Neural crest cell (in vitro differentiated cells): Measurements from ENCODE around the gene DISC1. TPM values are rescaled to one million over a fixed set of nuclear protein-coding genes. Genes with fewer than 3 reads are reported as not detected.

Experiments used
- DNase-seq: peaks from one replicate; pipeline ENCODE4 v3.0.0; 2021; ENCODE audit warnings: low read depth, mixed read lengths, low spot score
- H3K27ac Mint-ChIP-seq: one replicate; pipeline ENCODE4 v1.8.0; 2021; ENCODE audit warnings: mild to moderate bottlenecking, mixed read lengths; ENCODE audit not compliant: unreplicated experiment
- H3K27me3 Mint-ChIP-seq: 2 replicates; pipeline ENCODE4 v1.8.0; 2021; ENCODE audit warnings: low read depth, mild to moderate bottlenecking, mixed read lengths
- H3K36me3 Mint-ChIP-seq: 2 replicates; pipeline ENCODE4 v1.8.0; 2021; ENCODE audit warnings: low read depth, mild to moderate bottlenecking, mixed read lengths
- H3K4me1 Mint-ChIP-seq: 2 replicates; pipeline ENCODE4 v1.8.0; 2021; ENCODE audit warnings: mixed read lengths
- H3K4me3 Mint-ChIP-seq: one replicate; pipeline ENCODE4 v1.8.0; 2021; ENCODE audit warnings: mild to moderate bottlenecking, mixed read lengths
- H3K9me3 Mint-ChIP-seq: 2 replicates; pipeline ENCODE4 v1.8.0; 2021; ENCODE audit warnings: mixed read lengths
- total RNA-seq: library from RNA; stranded (reverse); gene quantifications from 2 replicates; pipeline ENCODE4 v1.2.1, GENCODE V29; 2021
- TF ChIP-seq, protein P1 (sequence below): fragments of 200-600 bp; sonication (generic); conservative IDR thresholded peaks from 2 replicates; pipeline ENCODE4 v1.5.0; 2021; ENCODE audit warnings: antibody characterized with exemption, mild to moderate bottlenecking

DISC1 gene
- total RNA-seq, 1 donor from 2014 or later: 13.7 TPM

- H3K4me3 Mint-ChIP-seq: no peak overlapping the region
These were observed 174.5 kb downstream of the DISC1 start for GRCh38 chr1:231801042-231801585.

GRCh38 chr1:231803353-231803752 is 176.8 kb downstream of the DISC1 start:
- peaks cover 9% of the 10 kb centered on the region for H3K4me1 Mint-ChIP-seq
- H3K9me3 Mint-ChIP-seq: peaks cover 6% of the 10 kb centered on the region
- H3K36me3 Mint-ChIP-seq: peaks cover 17% of the 10 kb centered on the region
- TF ChIP-seq, protein P1, sequence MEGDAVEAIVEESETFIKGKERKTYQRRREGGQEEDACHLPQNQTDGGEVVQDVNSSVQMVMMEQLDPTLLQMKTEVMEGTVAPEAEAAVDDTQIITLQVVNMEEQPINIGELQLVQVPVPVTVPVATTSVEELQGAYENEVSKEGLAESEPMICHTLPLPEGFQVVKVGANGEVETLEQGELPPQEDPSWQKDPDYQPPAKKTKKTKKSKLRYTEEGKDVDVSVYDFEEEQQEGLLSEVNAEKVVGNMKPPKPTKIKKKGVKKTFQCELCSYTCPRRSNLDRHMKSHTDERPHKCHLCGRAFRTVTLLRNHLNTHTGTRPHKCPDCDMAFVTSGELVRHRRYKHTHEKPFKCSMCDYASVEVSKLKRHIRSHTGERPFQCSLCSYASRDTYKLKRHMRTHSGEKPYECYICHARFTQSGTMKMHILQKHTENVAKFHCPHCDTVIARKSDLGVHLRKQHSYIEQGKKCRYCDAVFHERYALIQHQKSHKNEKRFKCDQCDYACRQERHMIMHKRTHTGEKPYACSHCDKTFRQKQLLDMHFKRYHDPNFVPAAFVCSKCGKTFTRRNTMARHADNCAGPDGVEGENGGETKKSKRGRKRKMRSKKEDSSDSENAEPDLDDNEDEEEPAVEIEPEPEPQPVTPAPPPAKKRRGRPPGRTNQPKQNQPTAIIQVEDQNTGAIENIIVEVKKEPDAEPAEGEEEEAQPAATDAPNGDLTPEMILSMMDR: no peak
- no peaks in the 10 kb centered on the region for H3K27me3 Mint-ChIP-seq
- no peak overlapping the region for H3K4me3 Mint-ChIP-seq
- no peak for DNase-seq
- H3K27ac Mint-ChIP-seq: no peak overlapping the region

More at GRCh38 chr1:231801042-231801585, 174.5 kb downstream of the DISC1 start:
- TF ChIP-seq, protein P1: no peak
- H3K27me3 Mint-ChIP-seq: no peaks in the 10 kb centered on the region
- H3K9me3 Mint-ChIP-seq: peaks cover 6% of the 10 kb centered on the region
- H3K27ac Mint-ChIP-seq: no peak overlapping the region
- no peak for DNase-seq
- H3K4me1 Mint-ChIP-seq: peaks cover 9% of the 10 kb centered on the region
- H3K36me3 Mint-ChIP-seq: peaks cover 20% of the 10 kb centered on the region

DNA sequence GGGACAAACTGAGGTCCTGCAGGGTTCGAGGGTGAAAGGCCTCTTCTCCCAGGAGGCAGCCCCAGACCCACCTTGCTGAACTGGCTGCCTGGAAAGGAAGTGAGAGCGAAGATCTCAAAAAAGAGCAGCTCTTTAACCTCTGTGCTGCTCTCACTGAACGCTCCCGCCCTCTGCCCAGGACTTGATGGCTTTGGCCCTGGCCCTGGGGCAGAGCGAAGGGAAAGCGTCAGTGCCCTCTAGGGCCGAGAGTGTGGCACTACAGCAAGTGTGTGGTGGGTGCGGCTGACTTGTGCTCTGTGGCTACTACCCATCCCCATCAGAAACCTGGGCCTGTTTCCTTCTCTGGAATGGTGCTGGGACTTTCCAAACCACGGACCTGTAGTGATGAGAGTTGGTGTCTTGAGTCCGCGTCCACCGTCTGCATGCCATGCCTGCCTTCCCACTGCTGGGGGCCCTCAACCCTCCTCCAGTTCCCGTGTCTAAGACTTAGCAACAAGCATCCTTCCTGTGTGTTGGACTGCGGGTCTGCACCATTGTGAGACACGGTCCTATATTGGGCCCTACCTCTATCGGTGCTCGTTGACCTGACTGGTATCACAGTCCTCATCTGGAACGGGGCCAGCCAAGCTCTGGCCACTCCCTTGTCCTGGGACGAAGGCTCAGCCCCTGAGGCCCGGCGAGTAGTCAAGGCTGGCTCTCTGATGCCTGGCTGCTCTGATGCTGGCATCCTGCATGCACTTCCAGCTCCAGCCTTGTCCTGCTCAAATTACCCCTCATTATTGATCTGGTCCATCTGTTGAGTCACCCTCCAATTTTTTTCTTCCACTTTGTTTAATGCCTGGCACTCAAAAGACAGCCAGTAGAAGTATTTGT is 180.3 kb downstream of the DISC1 start:
- H3K27me3 Mint-ChIP-seq: no peaks in the 10 kb centered on the region
- H3K4me3 Mint-ChIP-seq: no peak overlapping the region
- TF ChIP-seq, protein P1: peak; percentile 69
- no peak overlapping the region for H3K27ac Mint-ChIP-seq
- peaks cover 6% of the 10 kb centered on the region for H3K36me3 Mint-ChIP-seq
- DNase-seq: peak; percentile 40
- H3K4me1 Mint-ChIP-seq: peaks cover 3% of the 10 kb centered on the region
- no peaks in the 10 kb centered on the region for H3K9me3 Mint-ChIP-seq

- Mint-ChIP-seq H3K4me3 (no peak overlapping the region), H3K36me3 (peaks cover under 1% of the 10 kb centered on the region), H3K4me1 (peaks cover 3% of the 10 kb centered on the region), H3K27ac (no peak overlapping the region), H3K9me3 (no peaks in the 10 kb centered on the region), H3K27me3 (no peaks in the 10 kb centered on the region)
- TF ChIP-seq, protein P1: no peak
- no peak for DNase-seq
These were observed 181.0 kb downstream of the DISC1 start for GRCh38 chr1:231807541-231807940.

DNA sequence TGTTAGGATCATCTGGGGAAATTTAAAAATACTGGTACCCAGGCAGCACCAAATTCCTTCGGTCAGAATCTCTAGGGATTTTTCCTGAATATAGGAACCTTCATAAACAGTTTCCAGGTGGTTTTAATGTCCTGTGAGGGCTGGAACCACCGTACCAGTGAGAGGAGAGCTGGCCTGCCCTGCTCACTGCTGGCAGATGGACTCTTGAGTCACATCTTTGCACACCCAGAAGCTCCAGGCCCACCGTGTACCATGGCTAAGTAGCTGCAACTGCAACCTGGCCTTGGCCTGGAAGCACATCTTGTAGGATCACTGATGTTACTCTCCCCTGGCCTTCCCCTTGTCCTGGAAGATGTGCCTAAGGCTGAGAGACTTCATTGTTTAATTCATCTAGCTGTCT is 181.5 kb downstream of the DISC1 start:
- Mint-ChIP-seq H3K4me1 (peaks cover 3% of the 10 kb centered on the region), H3K27ac (no peak overlapping the region), H3K27me3 (no peaks in the 10 kb centered on the region), H3K36me3 (peaks cover 3% of the 10 kb centered on the region), H3K9me3 (no peaks in the 10 kb centered on the region), H3K4me3 (no peak overlapping the region)
- TF ChIP-seq, protein P1: no peak
- no peak for DNase-seq
